Panc1 (cell line): ENCODE measurements around the gene DGCR8. TPM values are rescaled to one million over a fixed set of nuclear protein-coding genes. Genes with fewer than 3 reads are reported as not detected.

Experiments
- ATAC-seq: fragments of 200-7000 bp; cut with Tn5 transposase; 2 replicates; pipeline ENCODE4 v1.9.1; 2020; ENCODE audit warnings: mild to moderate bottlenecking, moderate library complexity
- BruUV-seq: library from RNA; stranded (reverse); fragments of 400-500 nt; replicated peaks from 2 replicates; lab custom pipeline; 2021; lab: Mats Ljungman, UMichigan
- CTCF ChIA-PET: fragments of 300-600 bp; sonication (Branson Sonifier 250); formaldehyde crosslinking; loops from one replicate; lab custom pipeline; 2022; ENCODE audit warnings: antibody characterized with exemption; lab: Charles Lee
- POLR2A ChIA-PET: fragments of 300-600 bp; sonication (Branson Sonifier 250); formaldehyde crosslinking; loops from one replicate; lab custom pipeline; 2022; ENCODE audit warnings: antibody characterized with exemption; lab: Charles Lee
- DNase-seq: peaks from one replicate; pipeline ENCODE4 v3.0.0-alpha.2; 2010; ENCODE audit warnings: low read depth, low spot score
- H3K27ac ChIP-seq: 2 replicates; pipeline ENCODE4 v1.5.1; 2011; ENCODE audit warnings: mild to moderate bottlenecking, low read length, inconsistent platforms
- H3K27me3 ChIP-seq: fragments of 200-500 bp; sonication (Bioruptor generic); 2 replicates; pipeline ENCODE4 v1.6.0; 2014; ENCODE audit warnings: low read length, inconsistent platforms; ENCODE audit not compliant: control insufficient read depth, insufficient read depth
- H3K36me3 ChIP-seq: fragments of 200-500 bp; sonication (Bioruptor generic); 2 replicates; pipeline ENCODE4 v1.5.1; 2014; ENCODE audit warnings: inconsistent platforms, mild to moderate bottlenecking, low read length, moderate library complexity; ENCODE audit not compliant: control insufficient read depth, insufficient read depth
- H3K4me1 ChIP-seq: 2 replicates; pipeline ENCODE4 v1.5.1; 2011; ENCODE audit warnings: inconsistent platforms, mild to moderate bottlenecking, low read length, moderate library complexity; ENCODE audit not compliant: control insufficient read depth, insufficient read depth
- H3K4me3 ChIP-seq, 2 experiments: 2 replicates each; pipeline ENCODE4 v1.5.1; 2011 to 2012; ENCODE audit warnings: low read depth in 2 of 2, low read length in 2 of 2, mild to moderate bottlenecking in 2 of 2, inconsistent platforms in 1 of 2, moderate library complexity in 1 of 2
- H3K9me3 ChIP-seq: fragments of 200-500 bp; sonication (Bioruptor generic); 2 replicates; pipeline ENCODE4 v1.5.1; 2014; ENCODE audit warnings: low read depth, mild to moderate bottlenecking, inconsistent platforms, low read length, moderate library complexity; ENCODE audit not compliant: control insufficient read depth, insufficient read depth
- CTCF ChIP-seq: fragments of 450-650 bp; IDR thresholded peaks from 2 replicates; pipeline ENCODE4 v1.5.1; 2017; ENCODE audit warnings: mild to moderate bottlenecking
- POLR2AphosphoS5 ChIP-seq: IDR thresholded peaks from 2 replicates; pipeline ENCODE4 v1.6.1; 2012; ENCODE audit warnings: mild to moderate bottlenecking, low read depth, low read length, moderate library complexity
- REST ChIP-seq, 2 experiments: IDR thresholded peaks; 2 replicates each; pipeline ENCODE4 v1.6.1; 2011 to 2012; ENCODE audit warnings: low read depth in 2 of 2, control low read depth in 1 of 2, low read length in 1 of 2, mild to moderate bottlenecking in 1 of 2, moderate library complexity in 1 of 2; ENCODE audit not compliant: insufficient read depth in 1 of 2
- SIN3A ChIP-seq: IDR thresholded peaks from 2 replicates; pipeline ENCODE4 v1.6.1; 2012; ENCODE audit warnings: low read depth, mild to moderate bottlenecking, low read length, moderate library complexity, borderline replicate concordance; ENCODE audit not compliant: insufficient read depth
- TCF7L2 ChIP-seq: IDR thresholded peaks from 2 replicates; pipeline ENCODE4 v1.6.1; 2011; ENCODE audit warnings: mild to moderate bottlenecking, low read depth, low read length, inconsistent platforms
- in situ Hi-C: cut with HindIII; loops from 2 replicates; pipeline ENCODE4 v1.10.0; 2016; ENCODE audit warnings: low sequenced_read_pairs, low pct_unique_long_range_greater_than_20kb
- intact Hi-C: fragments of 100-400 bp; cut with micrococcal nuclease; formaldehyde crosslinking; loops from one replicate; pipeline ENCODE4 v1.10.0; 2022; ENCODE audit not compliant: unreplicated experiment
- total RNA-seq: library from RNA; stranded (reverse); gene quantifications from one replicate; pipeline ENCODE4 v1.2.1, GENCODE V29; 2021; ENCODE audit not compliant: unreplicated experiment

The DGCR8 gene
- total RNA-seq, 1 experiment from 2014 or later = 35.0 TPM

GRCh38 chr22:20137113-20137512 lies 57.1 kb downstream of the DGCR8 start:
- no peaks in the 10 kb centered on the region for H3K27me3 ChIP-seq
- TF ChIP-seq SIN3A = no peak
- no peak for TF ChIP-seq TCF7L2
- no peak for TF ChIP-seq REST (IDR thresholded peaks at IDR 0.05; ENCODE audit: insufficient read depth in 1 of 2, low read depth in 2 of 2, low read length in 1 of 2)
- TF ChIP-seq CTCF = no peak
- no peak for TF ChIP-seq POLR2AphosphoS5
- H3K4me1 ChIP-seq = no peaks in the 10 kb centered on the region
- ATAC-seq = no peak
- in situ Hi-C loops = no loop called here
- no peak overlapping the region for H3K4me3 ChIP-seq
- no TSS peak for BruUV-seq
- H3K9me3 ChIP-seq = no peaks in the 10 kb centered on the region
- H3K27ac ChIP-seq = no peak overlapping the region
- intact Hi-C loops = no loop called here
- H3K36me3 ChIP-seq = no peaks in the 10 kb centered on the region; the same call in 1 of the 2 replicates
- CTCF ChIA-PET = no interaction called here
- no peak for DNase-seq
- POLR2A ChIA-PET = no interaction called here

GRCh38 chr22:20137671-20138416 lies 57.8 kb downstream of the DGCR8 start:
- H3K4me3 ChIP-seq = no peak overlapping the region
- H3K4me1 ChIP-seq = no peaks in the 10 kb centered on the region
- in situ Hi-C loops (no loop called here), intact Hi-C loops (no loop called here)
- no peaks in the 10 kb centered on the region for H3K27me3 ChIP-seq
- DNase-seq (no peak), ATAC-seq (no peak)
- H3K36me3 ChIP-seq = no peaks in the 10 kb centered on the region
- H3K27ac ChIP-seq = no peak overlapping the region
- no peak for TF ChIP-seq SIN3A
- no peaks in the 10 kb centered on the region for H3K9me3 ChIP-seq
- ChIA-PET CTCF (no interaction called here), POLR2A (no interaction called here)
- no TSS peak for BruUV-seq

- no peak for DNase-seq
- intact Hi-C loops = no loop called here
- BruUV-seq = no TSS peak
- ATAC-seq = no peak
- in situ Hi-C loops = no loop called here
- no peaks in the 10 kb centered on the region for H3K36me3 ChIP-seq
- ChIA-PET CTCF (no interaction called here), POLR2A (no interaction called here)
- H3K27me3 ChIP-seq = no peaks in the 10 kb centered on the region
- H3K27ac ChIP-seq = no peak overlapping the region
- H3K9me3 ChIP-seq = no peaks in the 10 kb centered on the region
- H3K4me3 ChIP-seq = no peak overlapping the region
- no peaks in the 10 kb centered on the region for H3K4me1 ChIP-seq
- TF ChIP-seq CTCF = no peak
- no peak for TF ChIP-seq REST (IDR thresholded peaks at IDR 0.05; ENCODE audit: insufficient read depth in 1 of 2, low read depth in 2 of 2, low read length in 1 of 2)
- no peak for TF ChIP-seq SIN3A
- TF ChIP-seq TCF7L2 = no peak
- no peak for TF ChIP-seq POLR2AphosphoS5
Observed at GRCh38 chr22:20138417-20138738, 58.3 kb downstream of the DGCR8 start.
